Measurements from ENCODE around the gene PHB1. TPM values are rescaled to one million over a fixed set of nuclear protein-coding genes. Genes with fewer than 3 reads are reported as not detected.

The PHB1 gene
- total RNA-seq, 1 donor from 2014 or later: 127 TPM

DNA sequence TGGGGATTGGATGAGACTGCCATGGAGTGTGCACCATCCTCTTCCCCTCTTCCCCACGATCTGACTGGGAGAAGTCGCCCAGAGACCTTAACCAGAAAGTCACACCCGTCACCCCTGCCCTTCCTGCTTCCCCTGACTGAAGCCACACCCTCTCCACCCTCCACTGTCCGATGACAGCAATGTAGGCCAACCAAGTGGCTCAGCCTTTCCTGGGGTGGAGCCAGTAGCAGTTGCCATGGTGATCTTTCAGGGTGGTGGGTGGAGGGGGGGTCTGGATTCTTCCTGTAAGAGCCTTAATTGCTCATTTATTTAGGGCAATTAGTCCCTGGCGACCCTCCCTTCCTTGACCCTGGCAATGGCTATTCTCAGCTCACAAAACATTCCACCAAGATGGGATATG, 37.5 kb upstream of the PHB1 start:
- no peaks in the 10 kb centered on the region for H3K4me1 ChIP-seq

DNA sequence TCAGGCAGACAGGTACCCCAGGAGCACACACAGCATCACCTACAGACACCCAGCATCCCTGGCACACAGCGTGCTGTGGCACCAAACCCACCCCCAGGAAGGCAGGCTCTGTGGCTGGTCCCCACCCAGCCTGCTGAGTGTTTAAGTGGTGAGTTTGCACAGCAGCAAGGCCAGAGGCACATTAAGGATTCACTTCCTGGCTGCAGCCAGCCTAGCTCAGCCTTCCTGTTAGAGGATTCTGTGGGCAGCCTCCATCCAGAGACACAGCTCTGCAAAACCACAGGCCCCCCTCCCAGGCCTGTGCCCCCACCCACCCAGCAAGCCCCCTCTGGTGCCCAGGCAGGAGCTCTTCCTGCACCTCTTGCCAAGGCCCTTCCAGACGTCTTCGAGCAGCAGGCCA, 36.1 kb upstream of the PHB1 start:
- DNase-seq: no peak
- no peak for ATAC-seq
- H3K9me3 ChIP-seq: no peaks in the 10 kb centered on the region
- TF ChIP-seq, protein P1, sequence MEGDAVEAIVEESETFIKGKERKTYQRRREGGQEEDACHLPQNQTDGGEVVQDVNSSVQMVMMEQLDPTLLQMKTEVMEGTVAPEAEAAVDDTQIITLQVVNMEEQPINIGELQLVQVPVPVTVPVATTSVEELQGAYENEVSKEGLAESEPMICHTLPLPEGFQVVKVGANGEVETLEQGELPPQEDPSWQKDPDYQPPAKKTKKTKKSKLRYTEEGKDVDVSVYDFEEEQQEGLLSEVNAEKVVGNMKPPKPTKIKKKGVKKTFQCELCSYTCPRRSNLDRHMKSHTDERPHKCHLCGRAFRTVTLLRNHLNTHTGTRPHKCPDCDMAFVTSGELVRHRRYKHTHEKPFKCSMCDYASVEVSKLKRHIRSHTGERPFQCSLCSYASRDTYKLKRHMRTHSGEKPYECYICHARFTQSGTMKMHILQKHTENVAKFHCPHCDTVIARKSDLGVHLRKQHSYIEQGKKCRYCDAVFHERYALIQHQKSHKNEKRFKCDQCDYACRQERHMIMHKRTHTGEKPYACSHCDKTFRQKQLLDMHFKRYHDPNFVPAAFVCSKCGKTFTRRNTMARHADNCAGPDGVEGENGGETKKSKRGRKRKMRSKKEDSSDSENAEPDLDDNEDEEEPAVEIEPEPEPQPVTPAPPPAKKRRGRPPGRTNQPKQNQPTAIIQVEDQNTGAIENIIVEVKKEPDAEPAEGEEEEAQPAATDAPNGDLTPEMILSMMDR (IDR thresholded peaks at IDR 0.05): no peak
- no peak overlapping the region for H3K27ac ChIP-seq
- no peak overlapping the region for H3K4me3 ChIP-seq
- intact Hi-C loops (cut with DNase I): no loop called here
- no peaks in the 10 kb centered on the region for H3K4me1 ChIP-seq
- no peaks in the 10 kb centered on the region for H3K36me3 ChIP-seq
- peaks cover 4% of the 10 kb centered on the region for H3K27me3 ChIP-seq

More for the DNA sequence above, 37.5 kb upstream of the PHB1 start:
- Histone ChIP-seq H3K27me3 (peaks cover 10% of the 10 kb centered on the region), H3K27ac (no peak overlapping the region), H3K4me3 (no peak overlapping the region), H3K36me3 (no peaks in the 10 kb centered on the region), H3K9me3 (no peaks in the 10 kb centered on the region)
- ATAC-seq (no peak), DNase-seq (no peak)
- intact Hi-C loops (cut with DNase I): no loop called here
- TF ChIP-seq, protein P1 (IDR thresholded peaks at IDR 0.05): no peak

DNA sequence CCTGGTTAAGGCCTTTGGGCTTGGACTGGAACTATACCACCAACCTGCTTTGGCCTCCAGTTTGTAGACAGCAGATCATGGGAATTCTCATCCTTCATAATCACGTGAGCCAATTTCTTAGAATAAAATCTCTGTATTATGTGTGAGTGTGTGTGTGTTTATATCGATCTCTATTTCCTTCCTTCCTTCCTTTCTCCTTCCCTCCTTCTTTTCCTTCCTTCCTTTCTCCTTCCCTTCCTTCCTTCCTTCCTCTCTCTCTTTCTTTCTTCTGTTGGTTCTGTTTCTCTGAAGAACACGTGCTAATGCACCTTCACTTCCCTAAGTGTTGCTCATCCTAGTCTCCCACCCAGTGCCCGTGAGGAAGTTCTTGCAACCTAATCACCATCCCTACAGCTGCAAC, 35.5 kb upstream of the PHB1 start:
- peaks cover 4% of the 10 kb centered on the region for H3K27me3 ChIP-seq
- no peaks in the 10 kb centered on the region for H3K9me3 ChIP-seq
- DNase-seq (no peak), ATAC-seq (no peak)
- H3K4me1 ChIP-seq: no peaks in the 10 kb centered on the region
- intact Hi-C loops (cut with DNase I): no loop called here
- H3K27ac ChIP-seq: no peak overlapping the region
- H3K4me3 ChIP-seq: no peak overlapping the region
- no peaks in the 10 kb centered on the region for H3K36me3 ChIP-seq
- TF ChIP-seq, protein P1 (IDR thresholded peaks at IDR 0.05): no peak

DNA sequence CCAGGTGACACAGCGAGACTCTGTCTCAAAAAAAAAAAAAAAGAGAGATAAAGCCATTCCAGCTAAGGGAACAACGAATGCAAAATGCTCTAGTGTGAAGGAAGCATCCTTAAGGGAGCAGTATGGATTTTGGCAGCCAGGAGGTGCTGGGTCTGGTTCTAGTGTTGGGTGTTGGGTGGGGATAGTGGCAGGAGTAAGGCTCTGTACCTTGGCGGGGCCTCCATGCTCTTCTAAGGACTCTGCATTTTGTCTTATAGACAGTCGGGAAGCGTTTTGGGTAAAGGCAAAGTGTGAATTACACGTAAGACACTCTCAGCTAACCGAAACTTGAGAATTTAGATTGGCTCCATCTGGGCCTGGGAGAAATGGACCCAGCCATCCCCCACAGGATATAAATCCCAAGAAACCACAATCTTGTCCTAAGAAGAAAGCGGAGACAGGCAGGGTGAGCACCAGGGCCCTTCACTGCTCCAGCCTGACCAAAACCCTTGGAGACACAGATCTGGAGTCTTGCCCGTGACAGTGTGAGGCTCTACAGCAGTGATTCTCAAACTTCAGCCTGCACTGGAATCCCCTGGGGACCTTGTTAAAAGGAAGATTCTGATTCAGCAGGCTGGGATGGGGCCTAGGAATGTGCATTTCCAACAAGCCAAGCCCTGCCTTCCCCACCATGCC, 33.1 kb upstream of the PHB1 start:
- TF ChIP-seq, protein P1 (IDR thresholded peaks at IDR 0.05): no peak
- Histone ChIP-seq H3K9me3 (no peaks in the 10 kb centered on the region), H3K27ac (no peak overlapping the region), H3K27me3 (no peaks in the 10 kb centered on the region), H3K36me3 (no peaks in the 10 kb centered on the region), H3K4me1 (no peaks in the 10 kb centered on the region), H3K4me3 (no peak overlapping the region)
- ATAC-seq (no peak), DNase-seq (no peak)
- intact Hi-C loops (cut with DNase I): no loop called here

DNA sequence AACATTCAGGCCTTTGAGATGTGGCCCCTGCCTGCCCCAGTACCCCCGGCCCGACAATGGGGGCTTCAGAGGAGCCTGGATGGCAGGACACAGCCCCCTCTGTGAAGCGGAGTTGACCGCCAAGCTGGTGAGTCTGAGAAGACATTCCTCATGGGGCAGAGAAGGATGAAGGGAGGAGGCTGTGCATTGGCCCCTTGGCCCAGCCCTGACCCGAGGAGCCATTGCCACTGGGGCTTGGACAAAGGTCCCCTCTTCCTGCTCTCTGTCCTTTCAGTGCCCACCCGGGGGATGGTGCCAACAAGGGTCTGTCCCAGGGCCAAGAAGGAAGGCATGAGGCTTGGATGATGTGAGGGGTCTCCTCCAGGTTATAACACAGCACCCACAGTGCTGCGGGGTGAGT, 30.9 kb upstream of the PHB1 start:
- Histone ChIP-seq H3K27ac (no peak overlapping the region), H3K27me3 (no peaks in the 10 kb centered on the region), H3K4me1 (no peaks in the 10 kb centered on the region), H3K36me3 (no peaks in the 10 kb centered on the region), H3K4me3 (no peak overlapping the region), H3K9me3 (no peaks in the 10 kb centered on the region)
- TF ChIP-seq, protein P1 (IDR thresholded peaks at IDR 0.05): no peak
- DNase-seq (no peak), ATAC-seq (no peak)
- intact Hi-C loops (cut with DNase I): no loop called here

DNA sequence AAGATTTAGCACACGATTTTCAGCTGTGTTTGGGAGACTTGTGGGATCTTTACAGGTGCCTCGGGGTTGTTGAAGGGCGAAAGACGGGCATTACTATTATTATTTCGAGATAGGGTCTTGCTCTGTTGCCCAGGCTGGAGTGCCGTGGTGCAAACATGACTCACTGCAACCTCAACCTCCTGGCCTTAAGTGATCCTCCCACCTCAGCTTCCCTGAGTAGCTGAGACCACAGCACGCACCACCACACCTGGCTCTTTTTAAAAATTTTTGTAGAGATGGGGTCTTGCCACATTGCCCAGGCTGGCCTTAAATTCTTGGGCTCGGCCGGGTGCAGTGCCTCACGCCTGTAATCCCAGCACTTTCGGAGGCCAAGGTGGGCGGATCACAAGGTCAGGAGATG, 29.7 kb upstream of the PHB1 start:
- H3K27ac ChIP-seq: no peak overlapping the region
- H3K4me1 ChIP-seq: no peaks in the 10 kb centered on the region
- no peak overlapping the region for H3K4me3 ChIP-seq
- intact Hi-C loops (cut with DNase I): no loop called here
- TF ChIP-seq, protein P1 (IDR thresholded peaks at IDR 0.05): no peak
- DNase-seq (no peak), ATAC-seq (no peak)
- no peaks in the 10 kb centered on the region for H3K9me3 ChIP-seq
- no peaks in the 10 kb centered on the region for H3K36me3 ChIP-seq
- peaks cover 7% of the 10 kb centered on the region for H3K27me3 ChIP-seq
